NOMO-1 treated with dmso at 0.1 percent for 144 hours (cell line): ENCODE measurements around the gene VPS39.

Experiments used
- DNase-seq: peaks from one replicate; lab custom pipeline; 2025; ENCODE audit not compliant: unreplicated experiment; lab: John Stamatoyannopoulos, UW

The VPS39 gene

DNA sequence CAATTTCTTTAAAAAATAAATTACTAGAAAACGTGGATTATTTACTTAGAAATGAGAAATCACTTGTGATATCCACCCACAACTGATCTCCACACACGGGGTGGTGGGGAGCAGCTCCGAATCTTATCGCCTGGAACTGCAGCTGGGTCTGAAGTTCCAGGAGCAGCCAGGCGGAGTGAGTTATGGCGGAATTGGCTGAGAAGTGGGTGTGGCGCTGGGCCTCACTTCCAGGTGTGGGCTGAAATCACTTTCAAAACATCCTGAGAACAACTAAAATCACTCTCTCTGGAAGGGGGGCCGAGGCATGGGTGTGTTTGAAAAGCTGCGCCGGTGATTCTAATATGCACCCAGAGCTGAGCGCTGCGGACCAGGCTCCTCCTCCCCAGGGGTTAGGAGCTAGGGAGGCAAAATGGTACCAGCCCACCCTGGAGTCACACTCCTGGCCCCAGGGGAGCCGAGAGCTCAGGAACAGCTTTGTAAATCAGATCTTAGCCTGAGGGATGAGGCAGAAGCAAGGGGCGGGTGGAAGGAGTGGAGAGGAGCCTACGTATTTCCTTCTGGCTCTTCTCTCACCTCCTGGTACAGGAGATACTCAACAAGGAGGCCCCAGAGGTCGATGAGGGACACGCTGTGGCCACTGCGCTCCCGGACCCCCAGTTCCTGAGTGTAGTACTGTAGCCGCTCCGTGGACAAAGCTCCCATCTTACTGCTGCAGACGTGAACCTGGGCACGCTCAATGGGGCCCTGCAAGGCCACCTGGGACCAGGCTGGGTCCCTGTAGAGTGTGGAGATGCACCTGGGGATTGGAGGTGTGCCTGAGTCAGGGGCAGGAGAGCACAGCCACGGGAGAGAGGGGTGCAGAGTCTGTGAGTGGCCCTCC lies 61.3 kb downstream of the VPS39 start:
- no peak for DNase-seq

DNA sequence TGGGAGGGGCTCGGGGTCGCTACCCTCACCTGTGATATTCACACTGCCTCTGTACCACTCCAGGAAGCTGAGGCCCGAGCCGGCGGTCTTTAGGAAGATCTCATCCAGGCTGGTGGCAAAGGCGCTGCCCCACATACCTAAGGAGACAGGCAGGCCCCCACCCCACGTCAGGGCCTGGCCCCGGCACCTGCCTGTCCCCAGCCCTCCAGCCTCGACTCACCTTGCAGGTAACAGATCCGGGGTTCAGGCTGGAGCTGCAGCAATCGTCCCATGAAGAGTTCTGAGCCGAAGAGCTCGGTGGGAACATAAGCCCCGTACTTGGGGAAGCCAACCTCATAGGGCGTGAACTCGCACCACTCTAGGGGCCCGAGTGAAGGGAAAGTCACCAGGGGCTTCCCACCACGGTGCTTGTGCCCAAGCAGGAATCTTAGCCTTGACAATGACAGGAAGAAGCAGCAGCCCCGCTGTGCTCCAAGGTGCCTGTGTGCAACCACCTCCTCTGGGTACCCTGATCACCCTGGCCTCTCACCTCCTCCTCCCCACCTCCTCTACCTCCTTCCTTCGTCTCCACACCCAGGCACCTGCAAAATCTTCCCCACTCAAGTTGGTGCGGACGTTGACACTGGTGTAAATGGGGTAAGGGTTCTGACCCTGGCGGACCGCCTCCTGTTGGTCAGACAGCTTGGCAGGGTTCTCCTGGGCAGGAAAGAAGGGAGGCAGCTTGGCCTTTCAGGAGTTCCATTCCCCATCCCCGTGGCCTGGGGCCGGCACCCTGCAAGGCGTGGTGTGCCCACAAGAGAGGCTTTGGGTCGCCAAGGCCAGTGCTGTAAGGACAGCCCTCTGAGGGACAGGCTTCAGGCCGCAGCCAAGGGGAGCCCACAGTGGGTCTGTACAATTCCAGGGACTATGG lies 62.3 kb downstream of the VPS39 start:
- no peak for DNase-seq

GRCh38 chr15:42144841-42145375 lies 63.2 kb downstream of the VPS39 start:
- no peak for DNase-seq

- no peak for DNase-seq
These were observed 64.1 kb downstream of the VPS39 start for GRCh38 chr15:42143866-42144625.

- no peak for DNase-seq
These were observed 64.7 kb downstream of the VPS39 start for GRCh38 chr15:42143356-42143755.

DNA sequence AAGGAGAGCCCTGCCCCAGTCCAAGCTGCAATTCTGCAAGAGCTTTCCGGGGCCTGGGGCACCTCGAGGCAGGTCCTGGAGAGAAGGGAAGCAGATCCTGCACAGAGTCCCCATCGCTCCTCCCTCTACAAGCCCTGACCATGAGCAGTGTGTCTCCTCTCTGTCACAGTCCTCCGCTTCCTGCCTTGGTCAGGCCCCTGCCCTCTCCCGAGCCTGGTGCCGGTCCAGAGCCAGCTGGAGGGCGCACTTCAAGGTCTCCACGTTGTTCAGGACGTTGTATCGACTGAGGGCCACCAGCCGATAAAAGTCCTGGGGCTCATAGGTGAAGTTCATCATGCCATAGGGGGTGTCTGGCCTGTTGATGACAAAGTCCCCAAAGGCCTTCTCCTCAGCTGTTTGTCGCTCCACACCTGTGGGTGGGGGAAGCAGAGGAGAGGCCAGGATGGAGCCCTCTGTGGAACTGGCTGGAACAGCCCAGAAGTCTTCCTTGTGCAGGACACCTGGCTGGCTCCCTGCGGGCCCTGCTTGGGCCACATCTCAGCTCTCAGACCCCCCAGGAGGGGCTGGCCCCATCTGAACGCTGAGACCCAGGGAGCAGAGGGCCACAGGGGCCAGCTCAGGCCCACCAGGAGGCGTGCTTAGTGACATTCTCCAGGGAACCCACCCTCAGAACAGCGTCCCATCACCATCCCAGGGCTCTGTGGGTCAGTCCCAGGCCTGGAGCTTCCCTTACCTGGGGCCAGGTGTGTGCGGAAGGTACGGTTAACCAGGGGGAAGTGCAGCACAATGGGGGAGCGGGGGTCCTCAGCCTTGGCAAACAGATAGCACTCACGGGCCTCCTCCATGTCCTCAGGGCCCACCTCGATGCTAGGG lies 66.1 kb downstream of the VPS39 start:
- DNase-seq = no peak

GRCh38 chr15:42141246-42141645 lies 66.9 kb downstream of the VPS39 start:
- DNase-seq = no peak

DNA sequence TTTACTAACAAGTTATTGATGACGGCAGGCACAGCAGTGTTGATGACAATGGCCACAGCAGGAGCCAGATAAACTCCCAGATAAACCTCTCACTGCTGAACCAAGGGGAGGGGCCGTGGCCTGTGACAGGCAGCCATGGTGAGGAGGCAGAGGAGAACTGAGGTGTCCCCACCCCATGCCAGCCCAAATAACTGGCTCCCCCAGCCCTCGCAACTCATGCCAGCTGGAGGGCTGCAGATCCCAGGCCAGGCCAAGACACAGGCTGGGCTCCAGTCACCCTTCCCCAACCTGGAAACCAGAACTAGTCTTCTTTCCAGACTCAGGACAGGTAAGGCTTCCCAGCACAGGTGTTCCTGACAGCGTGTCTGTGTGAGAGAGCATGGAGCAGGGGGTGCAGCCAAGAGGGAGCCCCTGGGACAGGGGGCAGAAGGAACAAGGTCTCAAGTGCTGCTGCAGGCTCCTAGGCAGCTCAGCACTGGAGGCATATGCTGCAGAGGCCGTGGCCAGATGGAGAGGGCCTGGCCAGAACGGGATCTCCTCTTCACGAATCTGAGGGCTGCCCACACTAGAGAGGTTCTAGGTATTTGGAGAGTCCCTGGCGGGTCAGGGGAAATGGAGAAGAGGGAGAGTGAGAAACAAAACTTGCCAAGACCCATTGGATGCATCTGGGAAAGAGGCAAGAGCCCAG lies 67.6 kb downstream of the VPS39 start:
- DNase-seq = no peak

- no peak for DNase-seq
These were observed 68.5 kb downstream of the VPS39 start for GRCh38 chr15:42139596-42139995.

GRCh38 chr15:42138968-42139386 lies 69.1 kb downstream of the VPS39 start:
- no peak for DNase-seq

- no peak for DNase-seq
These were observed 69.7 kb downstream of the VPS39 start for GRCh38 chr15:42138411-42138810.

DNA sequence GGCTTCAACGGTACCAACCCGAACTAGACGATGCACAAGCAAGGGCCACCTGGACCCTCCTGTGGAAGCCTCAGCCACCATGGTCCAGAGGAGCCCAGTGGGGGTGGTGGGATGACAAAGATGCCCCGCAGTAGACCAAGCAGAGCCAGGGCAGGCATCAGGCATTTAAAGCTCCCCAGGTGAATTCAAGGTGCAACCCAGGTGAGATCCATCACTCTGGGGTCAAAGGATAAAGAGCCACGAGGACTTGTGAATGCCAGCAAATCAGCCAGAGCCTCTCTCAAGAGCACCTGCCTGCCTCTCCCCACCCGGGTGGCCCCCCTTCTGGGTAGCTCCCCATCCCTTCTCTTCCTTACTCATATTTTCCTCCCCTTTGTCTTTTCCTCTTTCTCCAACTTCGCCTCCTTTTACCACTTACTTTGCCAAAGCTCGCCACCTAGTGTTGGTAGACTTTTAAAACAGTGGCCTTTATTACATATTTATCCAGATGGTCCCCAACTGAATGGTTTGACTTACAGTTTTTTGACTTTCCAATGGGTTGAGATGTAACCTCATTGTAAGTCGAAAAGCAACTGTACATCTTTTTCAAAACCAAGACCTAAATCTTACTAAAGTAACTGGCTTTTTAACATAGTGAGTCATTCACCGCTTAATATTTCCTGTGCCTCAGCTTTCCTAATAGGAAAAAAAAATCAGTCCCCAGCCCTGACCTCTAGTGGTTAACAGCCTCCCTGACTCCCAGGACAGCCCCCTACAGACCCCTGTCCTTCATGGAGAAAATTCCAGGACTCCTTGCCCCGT lies 70.4 kb downstream of the VPS39 start:
- DNase-seq = no peak

- no peak for DNase-seq
These were observed 71.6 kb downstream of the VPS39 start for GRCh38 chr15:42136513-42136912.

GRCh38 chr15:42135351-42135750 lies 72.8 kb downstream of the VPS39 start:
- DNase-seq = no peak

DNA sequence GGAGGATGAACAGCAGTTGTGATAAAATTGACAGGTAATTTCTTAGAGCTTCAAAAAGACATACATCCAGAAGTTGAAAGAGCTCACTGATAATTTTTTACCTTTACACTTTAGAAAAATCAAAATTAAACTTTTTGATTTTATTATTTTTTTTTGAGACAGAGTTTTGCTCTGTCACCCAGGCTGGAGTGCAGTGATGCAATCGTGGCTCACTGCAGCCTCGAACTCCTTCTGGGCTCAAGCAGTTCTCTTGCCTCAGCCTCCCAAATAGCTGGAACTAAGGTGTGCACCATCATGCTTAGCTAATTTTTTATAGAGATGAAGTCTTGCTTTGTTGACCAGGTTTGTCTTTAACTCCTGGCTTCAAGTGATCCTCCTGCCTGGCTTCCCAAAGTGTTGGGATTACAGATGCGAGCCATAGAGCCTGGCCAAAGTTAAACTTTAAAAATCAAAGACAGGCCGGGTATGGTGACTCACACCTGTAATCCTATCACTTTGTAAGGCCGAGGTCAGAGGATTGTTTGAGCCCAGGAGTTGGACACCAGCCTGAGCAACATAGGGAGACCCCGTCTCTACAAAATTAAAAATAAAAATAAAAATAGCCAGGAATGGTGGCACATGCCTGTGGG lies 73.4 kb downstream of the VPS39 start:
- DNase-seq = no peak

GRCh38 chr15:42133886-42134502 lies 74.1 kb downstream of the VPS39 start:
- peak; percentile 36 for DNase-seq

- DNase-seq = no peak
These were observed 74.7 kb downstream of the VPS39 start for GRCh38 chr15:42133356-42133755.
